ENCODE data around the gene SLC51A.

DNA sequence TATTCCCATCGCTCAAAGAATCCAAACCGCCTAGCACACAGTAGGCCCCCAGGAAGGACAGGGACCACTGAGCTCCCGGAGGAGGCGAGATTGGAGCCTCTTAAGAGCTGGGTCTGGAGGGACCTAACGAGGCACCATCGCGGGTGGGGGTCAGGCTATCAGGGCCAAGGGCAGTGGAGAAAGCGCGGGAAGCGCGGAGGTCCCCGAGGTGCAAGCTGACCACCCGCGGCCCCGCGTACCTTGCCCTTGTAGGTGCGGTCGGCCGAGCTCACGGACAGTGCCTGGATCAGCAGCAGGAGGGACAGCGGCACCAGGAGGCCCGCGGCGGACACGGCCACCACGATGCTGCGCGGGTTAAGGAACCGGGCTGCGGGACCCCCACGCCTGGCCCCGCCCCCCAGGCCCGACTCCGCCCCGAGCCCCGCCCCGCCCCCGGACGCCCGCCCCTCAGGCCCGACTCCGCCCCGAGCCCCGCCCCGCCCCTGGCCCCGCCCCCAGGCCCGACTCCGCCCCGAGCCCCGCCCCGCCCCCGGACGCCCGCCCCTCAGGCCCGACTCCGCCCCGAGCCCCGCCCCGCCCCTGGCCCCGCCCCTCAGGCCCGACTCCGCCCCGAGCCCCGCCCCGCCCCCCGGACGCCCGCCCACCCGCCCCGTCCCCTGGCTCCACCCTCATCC, 9.0 kb upstream of the SLC51A start:
- TF ChIP-seq, protein P1, sequence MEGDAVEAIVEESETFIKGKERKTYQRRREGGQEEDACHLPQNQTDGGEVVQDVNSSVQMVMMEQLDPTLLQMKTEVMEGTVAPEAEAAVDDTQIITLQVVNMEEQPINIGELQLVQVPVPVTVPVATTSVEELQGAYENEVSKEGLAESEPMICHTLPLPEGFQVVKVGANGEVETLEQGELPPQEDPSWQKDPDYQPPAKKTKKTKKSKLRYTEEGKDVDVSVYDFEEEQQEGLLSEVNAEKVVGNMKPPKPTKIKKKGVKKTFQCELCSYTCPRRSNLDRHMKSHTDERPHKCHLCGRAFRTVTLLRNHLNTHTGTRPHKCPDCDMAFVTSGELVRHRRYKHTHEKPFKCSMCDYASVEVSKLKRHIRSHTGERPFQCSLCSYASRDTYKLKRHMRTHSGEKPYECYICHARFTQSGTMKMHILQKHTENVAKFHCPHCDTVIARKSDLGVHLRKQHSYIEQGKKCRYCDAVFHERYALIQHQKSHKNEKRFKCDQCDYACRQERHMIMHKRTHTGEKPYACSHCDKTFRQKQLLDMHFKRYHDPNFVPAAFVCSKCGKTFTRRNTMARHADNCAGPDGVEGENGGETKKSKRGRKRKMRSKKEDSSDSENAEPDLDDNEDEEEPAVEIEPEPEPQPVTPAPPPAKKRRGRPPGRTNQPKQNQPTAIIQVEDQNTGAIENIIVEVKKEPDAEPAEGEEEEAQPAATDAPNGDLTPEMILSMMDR (conservative IDR thresholded peaks at IDR 0.05; ENCODE audit: low read length), result no peak
- no peak for TF ChIP-seq EZH2phosphoT487 (IDR thresholded peaks at IDR 0.05; ENCODE audit: borderline replicate concordance, low read depth, low read length)

Measured in OCI-LY7 (cell line).